Thyroid gland (tissue), 4 donors: ENCODE measurements around the gene C9orf50.

Experiments
- POLR2A ChIP-seq, 2 donors: fragments of 450-650 bp; IDR thresholded peaks; one replicate each; pipeline ENCODE4 v1.6.1; 2017; ENCODE audit warnings: antibody characterized with exemption in 2 of 2, mild to moderate bottlenecking in 2 of 2, moderate library complexity in 1 of 2
- TF ChIP-seq, protein P1 (sequence below), 6 experiments: fragments of 200-600 bp in 3 of 6; fragments of 450-650 bp in 3 of 6; sonication (generic) in 3 of 6; IDR thresholded peaks; one replicate each; pipeline ENCODE4 v1.5.1; 2016 to 2019; ENCODE audit warnings: antibody characterized with exemption in 6 of 6, mild to moderate bottlenecking in 2 of 6, inconsistent platforms in 1 of 6, moderate library complexity in 1 of 6

DNA sequence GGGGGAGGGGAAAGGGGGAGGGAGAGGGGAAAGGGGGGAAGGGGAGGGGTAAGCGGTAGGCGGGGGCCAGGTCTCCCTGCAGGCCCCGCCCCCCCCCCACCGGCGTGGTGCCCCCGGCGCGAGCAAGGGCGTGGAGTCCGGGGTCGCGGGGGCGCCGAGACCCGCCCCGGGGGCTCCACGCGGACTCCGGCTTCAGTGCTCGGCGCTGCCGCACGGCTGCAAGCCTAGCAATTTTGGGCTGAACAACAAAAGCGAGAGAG lies 10.8 kb downstream of the C9orf50 start:
- TF ChIP-seq, protein P1, sequence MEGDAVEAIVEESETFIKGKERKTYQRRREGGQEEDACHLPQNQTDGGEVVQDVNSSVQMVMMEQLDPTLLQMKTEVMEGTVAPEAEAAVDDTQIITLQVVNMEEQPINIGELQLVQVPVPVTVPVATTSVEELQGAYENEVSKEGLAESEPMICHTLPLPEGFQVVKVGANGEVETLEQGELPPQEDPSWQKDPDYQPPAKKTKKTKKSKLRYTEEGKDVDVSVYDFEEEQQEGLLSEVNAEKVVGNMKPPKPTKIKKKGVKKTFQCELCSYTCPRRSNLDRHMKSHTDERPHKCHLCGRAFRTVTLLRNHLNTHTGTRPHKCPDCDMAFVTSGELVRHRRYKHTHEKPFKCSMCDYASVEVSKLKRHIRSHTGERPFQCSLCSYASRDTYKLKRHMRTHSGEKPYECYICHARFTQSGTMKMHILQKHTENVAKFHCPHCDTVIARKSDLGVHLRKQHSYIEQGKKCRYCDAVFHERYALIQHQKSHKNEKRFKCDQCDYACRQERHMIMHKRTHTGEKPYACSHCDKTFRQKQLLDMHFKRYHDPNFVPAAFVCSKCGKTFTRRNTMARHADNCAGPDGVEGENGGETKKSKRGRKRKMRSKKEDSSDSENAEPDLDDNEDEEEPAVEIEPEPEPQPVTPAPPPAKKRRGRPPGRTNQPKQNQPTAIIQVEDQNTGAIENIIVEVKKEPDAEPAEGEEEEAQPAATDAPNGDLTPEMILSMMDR (IDR thresholded peaks at IDR 0.05), result no peak
- no peak for TF ChIP-seq POLR2A (IDR thresholded peaks at IDR 0.05)
